Smooth muscle cell of the brain vasculature (primary cell): ENCODE results near the gene CNTNAP2.
"Not testable (repeated sequence)": the region's sequence is repeated elsewhere in the genome, so short reads cannot be mapped to it uniquely, and the experiment has no call there.

Source experiments
- DNase-seq: peaks from one replicate; pipeline ENCODE4 v3.0.0-alpha.2; 2012; ENCODE audit warnings: low read depth, low spot score

The CNTNAP2 gene

GRCh38 chr7:148391591-148391990, 2275.0 kb downstream of the CNTNAP2 start:
- no peak for DNase-seq

- DNase-seq: no peak
Measured at GRCh38 chr7:148394582-148394981, 2278.0 kb downstream of the CNTNAP2 start.

GRCh38 chr7:148395352-148395811, 2278.8 kb downstream of the CNTNAP2 start:
- no peak for DNase-seq

GRCh38 chr7:148395990-148396716, 2279.6 kb downstream of the CNTNAP2 start:
- no peak for DNase-seq

- no peak for DNase-seq
Measured at GRCh38 chr7:148397056-148397455, 2280.5 kb downstream of the CNTNAP2 start.

GRCh38 chr7:148397551-148397950, 2280.9 kb downstream of the CNTNAP2 start:
- no peak for DNase-seq

GRCh38 chr7:148397985-148398384, 2281.4 kb downstream of the CNTNAP2 start:
- DNase-seq: no peak

GRCh38 chr7:148398844-148399365, 2282.3 kb downstream of the CNTNAP2 start:
- no peak for DNase-seq

GRCh38 chr7:148400101-148400500, 2283.5 kb downstream of the CNTNAP2 start:
- DNase-seq: no peak

GRCh38 chr7:148402159-148402558, 2285.6 kb downstream of the CNTNAP2 start:
- no peak for DNase-seq

- no peak for DNase-seq
Measured at GRCh38 chr7:148403466-148403993, 2286.9 kb downstream of the CNTNAP2 start.

- DNase-seq: no peak
Measured at GRCh38 chr7:148408307-148408706, 2291.7 kb downstream of the CNTNAP2 start.

- DNase-seq: no peak
Measured at GRCh38 chr7:148410905-148411304, 2294.3 kb downstream of the CNTNAP2 start.

GRCh38 chr7:148412691-148413090, 2296.1 kb downstream of the CNTNAP2 start:
- DNase-seq: no peak

- DNase-seq: no peak
Measured at GRCh38 chr7:148419856-148420832, 2303.5 kb downstream of the CNTNAP2 start.

GRCh38 chr7:148422030-148422429, 2305.4 kb downstream of the CNTNAP2 start:
- no peak for DNase-seq

GRCh38 chr7:148426393-148426792, 2309.8 kb downstream of the CNTNAP2 start:
- DNase-seq: not testable (repeated sequence)

- not testable (repeated sequence) for DNase-seq
Measured at GRCh38 chr7:148430690-148431089, 2314.1 kb downstream of the CNTNAP2 start.

- no peak for DNase-seq
Measured at GRCh38 chr7:148433521-148434180, 2317.1 kb downstream of the CNTNAP2 start.

GRCh38 chr7:148434181-148434757, 2317.7 kb downstream of the CNTNAP2 start:
- DNase-seq: no peak

- DNase-seq: no peak
Measured at GRCh38 chr7:148434887-148435286, 2318.3 kb downstream of the CNTNAP2 start.
